HT-29 (cell line): ENCODE results near the gene TTC7B. TPM values are rescaled to one million over a fixed set of nuclear protein-coding genes. Genes with fewer than 3 reads are reported as not detected.

ENCODE experiments used
- DNase-seq: peaks from one replicate; pipeline ENCODE4 v3.0.0-alpha.2; 2015; ENCODE audit warnings: low spot score
- total RNA-seq: library from RNA; depleted of rRNA; stranded (reverse); fragments of >200 nt; shearing (Covaris generic); gene quantifications from 2 replicates; pipeline ENCODE4 v1.2.3, GENCODE V29; 2014

The TTC7B gene
- total RNA-seq, 1 experiment from 2014 or later: 7.4 TPM

- no peak for DNase-seq
These were observed 214.0 kb downstream of the TTC7B start for GRCh38 chr14:90602088-90602687.

GRCh38 chr14:90601563-90601962 is 214.7 kb downstream of the TTC7B start:
- no peak for DNase-seq

GRCh38 chr14:90600619-90601018 is 215.6 kb downstream of the TTC7B start:
- DNase-seq: no peak

GRCh38 chr14:90599748-90600507 is 216.3 kb downstream of the TTC7B start:
- peak; percentile 36 for DNase-seq

DNA sequence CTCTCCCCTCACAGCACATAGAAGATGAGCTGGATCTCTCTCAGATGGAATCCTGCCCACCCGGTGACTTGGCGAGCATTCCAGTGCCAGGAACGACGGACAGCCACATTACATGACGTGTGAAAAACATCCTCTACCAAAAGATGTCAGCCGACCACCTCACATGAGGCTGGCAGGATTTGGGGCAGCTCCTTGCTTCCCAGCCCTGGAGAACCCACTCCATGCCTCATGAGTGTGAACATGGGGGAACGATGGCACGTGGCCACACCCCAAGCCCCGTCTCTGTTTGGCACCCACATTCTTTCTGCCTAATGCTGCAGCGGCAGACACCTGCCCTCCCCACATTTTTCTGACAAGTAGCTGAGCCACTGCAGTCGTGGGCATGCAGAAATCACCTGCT is 216.9 kb downstream of the TTC7B start:
- DNase-seq: no peak

GRCh38 chr14:90597961-90598360 is 218.3 kb downstream of the TTC7B start:
- DNase-seq: no peak

DNA sequence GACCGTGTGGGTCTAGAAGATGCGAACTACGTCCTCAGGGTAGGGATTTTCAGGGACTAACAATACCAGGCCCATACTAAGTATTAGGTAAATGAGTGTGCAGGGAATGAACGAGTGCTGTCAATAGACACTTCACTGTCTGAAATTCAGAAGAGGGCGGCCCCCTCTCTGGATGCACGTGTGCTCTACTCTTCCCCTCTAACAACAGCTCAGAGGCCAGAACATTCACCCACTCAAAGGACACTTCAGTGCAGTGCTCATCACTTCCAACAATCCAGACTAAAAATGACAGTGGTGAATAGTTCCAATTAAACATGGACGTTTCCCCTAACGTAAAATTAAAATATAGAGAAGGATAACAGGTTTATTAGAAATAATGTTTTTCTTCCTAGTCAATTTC is 219.5 kb downstream of the TTC7B start:
- DNase-seq: no peak

- no peak for DNase-seq
These were observed 222.8 kb downstream of the TTC7B start for GRCh38 chr14:90593254-90594040.

DNA sequence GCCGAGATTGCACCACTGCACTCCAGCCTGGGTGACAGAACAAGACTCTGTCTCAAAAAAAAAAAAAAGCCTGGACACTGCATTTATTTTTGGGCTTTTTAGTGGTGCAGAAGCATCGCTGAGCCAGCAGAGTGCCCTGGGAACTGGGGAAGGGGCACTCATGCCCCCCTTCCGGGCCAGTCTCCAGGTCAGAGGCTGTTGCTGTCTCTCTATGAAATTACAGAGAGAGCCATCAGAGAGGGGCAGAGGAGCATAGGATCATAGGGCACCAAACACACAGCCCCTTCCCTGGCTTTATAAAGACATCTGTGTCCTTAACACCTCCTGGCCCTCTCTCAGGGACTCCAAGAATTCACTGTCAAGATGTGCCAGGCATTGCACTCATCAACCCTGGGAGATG is 223.6 kb downstream of the TTC7B start:
- no peak for DNase-seq

- DNase-seq: no peak
These were observed 228.3 kb downstream of the TTC7B start for GRCh38 chr14:90587918-90588317.

- DNase-seq: no peak
These were observed 228.8 kb downstream of the TTC7B start for GRCh38 chr14:90587252-90587910.

DNA sequence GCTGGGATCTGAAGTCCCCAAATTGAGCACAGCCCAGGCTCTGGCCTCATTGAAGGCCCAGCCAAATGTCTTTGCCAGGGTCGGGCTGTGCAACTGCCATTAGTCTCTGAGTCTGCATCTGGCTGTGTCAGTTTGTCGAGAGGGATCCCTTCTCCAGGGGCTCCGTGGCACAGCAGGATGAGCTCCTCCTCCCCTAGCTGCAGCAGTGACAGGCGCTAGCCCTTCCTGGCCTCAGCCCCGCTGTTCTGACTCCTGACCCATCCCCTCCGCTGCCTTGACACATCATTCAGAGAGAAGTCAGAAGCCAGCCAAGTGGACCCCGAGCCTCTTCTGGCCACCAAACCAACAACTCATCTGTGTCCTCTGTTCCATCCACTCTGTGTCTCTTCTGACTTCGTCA is 231.1 kb downstream of the TTC7B start:
- no peak for DNase-seq

DNA sequence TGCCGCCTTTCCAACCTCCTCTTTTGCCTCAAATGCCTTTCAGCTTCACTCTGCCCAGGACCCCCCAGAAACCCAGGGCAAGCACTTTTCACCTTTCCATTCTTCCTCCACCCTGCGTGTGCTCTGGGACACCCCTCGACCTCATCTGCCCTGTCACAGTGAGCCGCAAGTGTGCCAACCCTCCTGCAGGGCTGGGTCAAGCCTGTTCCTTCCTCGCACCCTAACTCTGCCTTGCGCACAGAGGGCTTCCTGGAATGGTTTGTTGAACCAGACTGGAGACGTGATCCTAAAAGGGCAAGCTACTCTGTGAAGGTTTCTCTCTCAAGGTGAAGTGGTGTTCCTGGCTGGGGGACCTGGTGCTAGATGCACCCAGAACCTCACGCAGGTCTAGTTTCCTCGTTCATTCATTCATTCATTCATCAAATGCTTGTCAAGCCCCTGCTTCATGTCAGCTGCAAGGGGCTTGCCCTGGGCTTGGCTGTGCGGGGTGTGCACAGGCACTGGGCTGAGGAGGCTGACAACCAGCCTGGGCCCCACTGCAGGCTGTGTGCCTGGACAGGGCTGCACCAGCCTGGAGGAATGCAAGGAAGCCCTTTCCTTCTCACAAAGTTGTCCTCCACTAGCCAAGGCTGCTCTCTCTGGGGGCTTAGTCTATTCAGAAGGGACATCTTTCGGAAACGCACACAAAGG is 232.2 kb downstream of the TTC7B start:
- DNase-seq: no peak

- DNase-seq: no peak
These were observed 232.8 kb downstream of the TTC7B start for GRCh38 chr14:90583427-90583826.

DNA sequence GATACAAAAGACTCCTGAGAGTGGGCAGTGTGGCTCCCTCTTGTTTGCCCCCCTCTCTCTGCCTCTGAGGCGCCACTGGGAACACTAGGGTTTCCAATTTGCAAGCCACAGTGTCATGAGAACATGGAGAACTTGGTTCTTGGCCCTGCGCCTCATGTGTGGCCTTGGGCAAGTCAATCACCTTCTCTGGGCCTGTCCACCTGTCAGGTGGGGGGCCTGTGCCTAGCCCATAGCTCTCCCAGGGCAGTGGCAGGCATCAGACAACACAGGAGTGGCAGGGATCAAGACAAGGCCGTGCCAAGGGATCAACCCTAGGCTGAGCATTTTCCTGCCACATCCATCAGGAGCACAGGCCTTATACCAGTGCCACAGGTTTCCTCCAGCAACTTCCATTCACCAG is 234.1 kb downstream of the TTC7B start:
- no peak for DNase-seq

- no peak for DNase-seq
These were observed 234.5 kb downstream of the TTC7B start for GRCh38 chr14:90581745-90582144.

DNA sequence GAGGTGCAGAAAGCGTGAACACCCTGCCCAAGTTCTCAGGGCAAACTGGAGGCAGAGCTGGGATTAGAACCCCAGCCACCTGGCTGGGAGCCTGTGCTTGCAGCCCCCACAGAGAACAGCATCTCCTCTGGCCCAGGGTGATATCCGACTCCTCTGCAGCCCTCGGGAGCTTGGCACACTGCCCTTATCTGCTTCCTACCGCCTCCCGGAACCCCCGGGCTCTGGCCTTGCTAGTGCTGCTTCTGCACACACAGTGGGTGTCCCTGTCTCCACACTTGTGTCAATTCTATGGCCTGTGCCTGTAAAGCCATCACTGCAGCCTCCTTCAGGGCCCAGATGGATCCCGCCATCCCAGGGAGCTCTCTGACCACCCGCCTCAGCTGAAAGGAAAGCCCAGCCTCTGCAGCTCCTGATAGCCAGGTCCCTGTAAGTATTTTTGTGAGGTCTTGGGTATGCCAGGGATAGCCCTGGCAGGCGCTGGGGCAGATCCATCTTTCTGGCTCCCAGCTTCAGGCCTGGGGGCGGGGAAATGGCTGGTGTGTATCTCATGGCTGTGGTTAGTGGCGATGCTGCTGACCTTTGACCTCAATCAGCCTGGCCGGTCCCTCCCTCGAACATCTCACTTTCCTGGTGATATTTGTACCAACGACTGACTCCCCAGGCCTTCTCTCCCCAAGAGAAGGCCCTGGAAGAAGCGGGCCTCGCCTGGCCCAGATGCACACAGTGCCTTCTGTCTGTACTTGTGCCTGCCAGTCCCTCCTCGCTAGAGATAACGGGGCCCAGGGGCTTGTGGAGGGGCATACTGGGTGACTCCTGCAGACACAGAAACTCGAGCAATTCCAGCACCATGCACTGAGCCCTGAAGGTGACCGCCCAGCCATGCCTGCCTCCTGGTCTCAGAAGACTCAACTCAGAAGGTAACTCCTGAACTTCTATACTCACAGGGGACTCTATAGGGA is 235.6 kb downstream of the TTC7B start:
- no peak for DNase-seq

DNA sequence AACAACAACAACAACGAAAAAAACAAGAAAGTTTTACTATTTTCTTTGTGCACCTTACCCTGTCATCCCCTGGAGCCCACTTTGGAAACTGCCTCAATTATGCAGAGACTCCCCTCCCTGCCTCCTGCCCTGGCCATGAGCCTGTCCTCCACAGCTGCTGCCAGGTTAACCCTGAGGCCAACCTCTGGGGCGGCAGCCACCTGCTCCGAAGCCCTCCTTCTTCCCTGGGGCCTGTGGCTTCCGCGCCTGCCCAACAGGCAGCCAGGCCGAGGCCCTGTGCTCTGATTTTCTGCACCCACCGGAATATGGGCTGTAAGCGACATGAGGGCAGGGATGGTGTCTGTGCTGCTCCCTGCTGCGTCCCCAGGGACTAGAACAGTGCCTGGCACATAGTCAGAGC is 236.4 kb downstream of the TTC7B start:
- DNase-seq: no peak

- no peak for DNase-seq
These were observed 237.1 kb downstream of the TTC7B start for GRCh38 chr14:90579088-90579487.

GRCh38 chr14:90578283-90578985 is 237.8 kb downstream of the TTC7B start:
- no peak for DNase-seq
